ENCODE results near the gene PHACTR3. TPM values are rescaled to one million over a fixed set of nuclear protein-coding genes. Genes with fewer than 3 reads are reported as not detected.
A peak's percentile ranks its signal among the peaks of the same experiment; 100 is the strongest.

PHACTR3 gene
- total RNA-seq, 5 donors from 2014 or later (not counting 1 experiment from before 2014, with no cell fraction given): not detected

- Mint-ChIP-seq H3K9me3 (no peaks in the 10 kb centered on the region), H3K4me1 (peaks cover 0 to 4% (median 0%) of the 10 kb centered on the region in 3 donors), H3K27ac (no peak overlapping the region), H3K4me3 (no peak overlapping the region), H3K27me3 (peaks cover 49 to 53% of the 10 kb centered on the region in 2 donors), H3K36me3 (no peaks in the 10 kb centered on the region)
- no peak for DNase-seq
- no peak overlapping the region for H3K27ac ChIP-seq (ENCODE audit: low read length)
- 68% methylated on average over 9 of the region's 18 CpGs for WGBS (ENCODE audit: insufficient coverage)
- POLR2A ChIA-PET: no interaction called here
- peak overlapping the region in 1 of 2 donors; percentile 3 for H3K4me3 ChIP-seq (ENCODE audit: control insufficient read depth in 1 of 2, extremely low read depth in 1 of 2, low read length in 1 of 2)
- H3K4me1 ChIP-seq (ENCODE audit: control insufficient read depth in 1 of 2, extremely low read depth in 1 of 2, insufficient read depth in 2 of 2, low read length in 2 of 2): no peaks in the 10 kb centered on the region
- CTCF ChIA-PET: no interaction called here
- peaks cover 3 to 59% of the 10 kb centered on the region in 2 experiments for H3K27me3 ChIP-seq (replicated peaks in 1 of 2; ENCODE audit: control insufficient read depth in 2 of 2, extremely low read depth in 1 of 2, insufficient read depth in 2 of 2, low read length in 1 of 2)
- no peak for ATAC-seq (replicated peaks in 1 of 4)
- no peaks in the 10 kb centered on the region for H3K9me3 ChIP-seq
- H3K36me3 ChIP-seq (ENCODE audit: control insufficient read depth in 2 of 2, extremely low read depth in 1 of 2, insufficient read depth in 1 of 2, low read length in 1 of 2): no peaks in the 10 kb centered on the region
Measured at GRCh38 chr20:59577809-59578435, 26.4 kb upstream of the PHACTR3 start.

DNA sequence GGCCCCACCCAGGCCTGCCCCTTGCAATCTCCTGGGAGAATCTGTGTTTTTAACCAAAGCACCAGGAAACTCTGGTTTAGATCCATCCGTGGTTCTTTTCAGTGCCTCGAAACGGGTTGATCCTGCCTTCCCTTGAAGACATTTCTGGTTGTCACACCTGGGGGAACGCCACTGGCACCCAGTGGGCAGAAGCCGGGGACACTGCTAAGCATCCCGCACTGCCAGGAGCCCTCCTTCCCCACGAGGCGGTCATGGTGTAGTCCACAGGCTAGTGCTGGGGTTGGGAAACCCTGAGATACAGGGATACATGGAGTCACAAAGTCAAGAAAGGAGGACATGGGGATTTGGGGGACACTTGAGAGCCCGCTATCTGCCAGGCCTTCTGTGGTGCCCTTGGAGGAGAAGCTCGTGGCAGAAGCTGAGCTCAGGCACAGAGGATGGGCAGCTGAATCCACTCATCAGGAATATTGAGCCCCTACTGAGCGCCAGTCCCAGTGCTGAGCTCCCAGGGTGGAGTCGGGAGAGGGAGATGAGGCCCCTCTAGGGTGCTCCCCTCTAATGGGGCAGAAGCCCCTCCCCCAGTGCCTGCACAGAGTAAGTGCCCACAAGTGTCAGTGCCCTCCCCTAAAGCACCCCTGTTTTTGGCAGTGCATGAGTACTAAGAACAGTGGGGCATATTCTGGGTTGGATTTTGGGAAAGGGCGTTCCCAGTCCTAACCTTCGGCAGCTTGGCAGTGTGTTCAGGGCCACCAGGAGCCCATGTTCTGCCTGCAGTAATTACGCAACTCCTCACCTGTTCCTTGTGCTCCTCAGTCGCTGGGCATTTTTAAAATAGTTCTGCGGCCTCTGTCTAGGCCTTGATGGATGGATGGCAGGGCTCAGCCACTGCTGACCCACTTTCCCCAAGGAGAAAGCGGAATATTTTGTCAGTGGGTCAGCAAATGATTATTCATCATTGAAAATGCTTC lies 25.6 kb upstream of the PHACTR3 start:
- Histone ChIP-seq H3K4me1 (ENCODE audit: control insufficient read depth in 1 of 2, extremely low read depth in 1 of 2, insufficient read depth in 2 of 2, low read length in 2 of 2) (no peaks in the 10 kb centered on the region), H3K36me3 (ENCODE audit: control insufficient read depth in 2 of 2, extremely low read depth in 1 of 2, insufficient read depth in 1 of 2, low read length in 1 of 2) (no peaks in the 10 kb centered on the region), H3K27me3 (replicated peaks in 1 of 2; ENCODE audit: control insufficient read depth in 2 of 2, extremely low read depth in 1 of 2, insufficient read depth in 2 of 2, low read length in 1 of 2) (peaks cover 3 to 60% of the 10 kb centered on the region in 2 experiments), H3K9me3 (no peaks in the 10 kb centered on the region), H3K4me3 (ENCODE audit: control insufficient read depth in 1 of 2, extremely low read depth in 1 of 2, low read length in 1 of 2) (peak overlapping the region in 1 of 2 donors; percentile 3), H3K27ac (ENCODE audit: low read length) (no peak overlapping the region)
- H3K4me1 Mint-ChIP-seq: peaks cover 0 to 4% (median 0%) of the 10 kb centered on the region in 3 donors
- H3K27me3 Mint-ChIP-seq: peaks cover 49 to 53% of the 10 kb centered on the region in 2 donors
- H3K27ac Mint-ChIP-seq: no peak overlapping the region
- no peaks in the 10 kb centered on the region for H3K36me3 Mint-ChIP-seq
- ChIA-PET CTCF (no interaction called here), POLR2A (no interaction called here)
- WGBS (ENCODE audit: insufficient coverage): 72% methylated on average over 16 of the region's 18 CpGs
- peak overlapping the region in 1 of 3 donors; percentile 9 for H3K4me3 Mint-ChIP-seq
- ATAC-seq (replicated peaks in 1 of 4) (no peak), DNase-seq (no peak)
- no peaks in the 10 kb centered on the region for H3K9me3 Mint-ChIP-seq

DNA sequence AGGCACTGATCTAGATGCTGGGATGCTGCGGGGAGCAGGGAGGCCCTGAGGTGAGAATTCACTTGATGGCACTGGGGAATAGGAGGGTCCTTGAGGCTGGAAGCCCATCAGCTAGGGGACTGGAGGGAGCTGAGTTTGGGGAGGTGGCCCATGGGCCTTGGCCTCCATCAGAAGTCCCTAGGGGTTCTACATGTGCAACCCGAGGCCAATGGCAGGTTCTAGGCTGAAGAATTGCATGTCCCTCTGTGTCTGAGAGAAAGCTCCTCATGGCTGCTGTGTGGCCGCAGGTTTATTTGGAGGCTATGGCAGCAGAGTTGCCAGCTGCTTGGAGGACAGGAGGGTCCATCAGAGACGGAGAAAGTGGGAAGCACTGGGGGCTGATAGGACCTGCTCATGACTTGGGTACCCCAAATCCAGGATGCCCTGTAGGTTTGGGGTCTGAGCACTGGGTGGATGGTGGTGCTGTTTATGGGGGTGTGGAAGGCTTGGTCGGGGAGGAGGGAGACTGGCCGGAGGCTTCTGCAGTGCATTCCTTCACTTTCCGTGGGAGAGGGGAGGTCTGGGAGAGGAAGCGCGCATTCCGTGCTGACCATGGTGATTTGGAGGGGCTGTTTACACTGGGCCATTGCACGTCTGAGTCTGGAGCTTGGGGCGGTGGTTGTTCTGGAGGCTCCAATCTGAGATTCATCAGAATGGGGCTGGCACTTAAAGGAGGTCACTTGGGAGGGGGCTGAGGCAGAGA lies 24.8 kb upstream of the PHACTR3 start:
- POLR2A ChIA-PET: no interaction called here
- peaks cover 0 to 4% (median 0%) of the 10 kb centered on the region in 3 donors for H3K4me1 Mint-ChIP-seq
- WGBS (ENCODE audit: insufficient coverage): 72% methylated on average over 12 of the region's 12 CpGs
- Histone ChIP-seq H3K27ac (ENCODE audit: low read length) (no peak overlapping the region), H3K27me3 (replicated peaks in 1 of 2; ENCODE audit: control insufficient read depth in 2 of 2, extremely low read depth in 1 of 2, insufficient read depth in 2 of 2, low read length in 1 of 2) (peaks cover 3 to 61% of the 10 kb centered on the region in 2 experiments), H3K4me3 (ENCODE audit: control insufficient read depth in 1 of 2, extremely low read depth in 1 of 2, low read length in 1 of 2) (no peak overlapping the region), H3K4me1 (ENCODE audit: control insufficient read depth in 1 of 2, extremely low read depth in 1 of 2, insufficient read depth in 2 of 2, low read length in 2 of 2) (no peaks in the 10 kb centered on the region), H3K9me3 (no peaks in the 10 kb centered on the region), H3K36me3 (ENCODE audit: control insufficient read depth in 2 of 2, extremely low read depth in 1 of 2, insufficient read depth in 1 of 2, low read length in 1 of 2) (no peaks in the 10 kb centered on the region)
- no peaks in the 10 kb centered on the region for H3K36me3 Mint-ChIP-seq
- no peaks in the 10 kb centered on the region for H3K9me3 Mint-ChIP-seq
- no peak overlapping the region for H3K27ac Mint-ChIP-seq
- DNase-seq: no peak
- ATAC-seq (replicated peaks in 1 of 4): no peak
- no peak overlapping the region for H3K4me3 Mint-ChIP-seq
- CTCF ChIA-PET: no interaction called here
- H3K27me3 Mint-ChIP-seq: peaks cover 48 to 53% of the 10 kb centered on the region in 2 donors

- Histone ChIP-seq H3K27ac (ENCODE audit: low read length) (no peak overlapping the region), H3K4me1 (ENCODE audit: control insufficient read depth in 1 of 2, extremely low read depth in 1 of 2, insufficient read depth in 2 of 2, low read length in 2 of 2) (no peaks in the 10 kb centered on the region), H3K36me3 (ENCODE audit: control insufficient read depth in 2 of 2, extremely low read depth in 1 of 2, insufficient read depth in 1 of 2, low read length in 1 of 2) (no peaks in the 10 kb centered on the region), H3K9me3 (no peaks in the 10 kb centered on the region), H3K4me3 (ENCODE audit: control insufficient read depth in 1 of 2, extremely low read depth in 1 of 2, low read length in 1 of 2) (no peak overlapping the region), H3K27me3 (replicated peaks in 1 of 2; ENCODE audit: control insufficient read depth in 2 of 2, extremely low read depth in 1 of 2, insufficient read depth in 2 of 2, low read length in 1 of 2) (peaks cover 3 to 59% of the 10 kb centered on the region in 2 experiments)
- Mint-ChIP-seq H3K27me3 (peaks cover 41 to 45% of the 10 kb centered on the region in 2 donors), H3K9me3 (no peaks in the 10 kb centered on the region), H3K4me3 (no peak overlapping the region), H3K27ac (no peak overlapping the region), H3K4me1 (peaks cover 0 to 4% (median 0%) of the 10 kb centered on the region in 3 donors), H3K36me3 (no peaks in the 10 kb centered on the region)
- ATAC-seq (replicated peaks in 1 of 4): no peak
- DNase-seq: no peak
- POLR2A ChIA-PET: no interaction called here
- WGBS (ENCODE audit: insufficient coverage): 57% methylated on average over 2 of the region's 8 CpGs
- CTCF ChIA-PET: interaction anchor here in 1 of 2 donors (0.7 kb wide), 1 partner anchor 1714 kb away, joined by 3 read pairs; no protein-coding TSS in a partner anchor
Measured at GRCh38 chr20:59580146-59580946, 24.0 kb upstream of the PHACTR3 start.

GRCh38 chr20:59580991-59581401 lies 23.3 kb upstream of the PHACTR3 start:
- no peak overlapping the region for H3K27ac Mint-ChIP-seq
- DNase-seq (no peak), ATAC-seq (replicated peaks in 1 of 4) (no peak)
- H3K36me3 Mint-ChIP-seq: no peaks in the 10 kb centered on the region
- Histone ChIP-seq H3K9me3 (no peaks in the 10 kb centered on the region), H3K4me1 (ENCODE audit: control insufficient read depth in 1 of 2, extremely low read depth in 1 of 2, insufficient read depth in 2 of 2, low read length in 2 of 2) (no peaks in the 10 kb centered on the region), H3K36me3 (ENCODE audit: control insufficient read depth in 2 of 2, extremely low read depth in 1 of 2, insufficient read depth in 1 of 2, low read length in 1 of 2) (no peaks in the 10 kb centered on the region), H3K27me3 (replicated peaks in 1 of 2; ENCODE audit: control insufficient read depth in 2 of 2, extremely low read depth in 1 of 2, insufficient read depth in 2 of 2, low read length in 1 of 2) (peaks cover 2 to 57% of the 10 kb centered on the region in 2 experiments), H3K27ac (ENCODE audit: low read length) (no peak overlapping the region), H3K4me3 (ENCODE audit: control insufficient read depth in 1 of 2, extremely low read depth in 1 of 2, low read length in 1 of 2) (no peak overlapping the region)
- ChIA-PET CTCF (interaction anchor here in 1 of 2 donors (0.7 kb wide), 1 partner anchor 1713 kb away, joined by 3 read pairs; no protein-coding TSS in a partner anchor), POLR2A (no interaction called here)
- H3K4me1 Mint-ChIP-seq: peaks cover 3 to 7% (median 5%) of the 10 kb centered on the region in 3 donors
- H3K9me3 Mint-ChIP-seq: no peaks in the 10 kb centered on the region
- H3K4me3 Mint-ChIP-seq: no peak overlapping the region
- WGBS (ENCODE audit: insufficient coverage): 74% methylated on average over 5 of the region's 9 CpGs
- H3K27me3 Mint-ChIP-seq: peaks cover 34 to 39% of the 10 kb centered on the region in 2 donors
